GM18507 (cell line): ENCODE measurements around the gene TAL1.
"Not testable (repeated sequence)": the region's sequence is repeated elsewhere in the genome, so short reads cannot be mapped to it uniquely, and the experiment has no call there.

Source experiments
- DNase-seq: peaks from one replicate; pipeline ENCODE4 v3.0.0; 2011; ENCODE audit warnings: low read depth; ENCODE audit not compliant: insufficient read length; ENCODE audit errors: extremely low spot score
- FAIRE-seq: peaks from 2 replicates; lab custom pipeline; 2011; peaks lifted over from hg19 to GRCh38; lab: Jason Lieb, UNC

The TAL1 gene

GRCh38 chr1:47215713-47216112 lies 16.3 kb downstream of the TAL1 start:
- FAIRE-seq (no peak), DNase-seq (no peak)

- DNase-seq (no peak), FAIRE-seq (no peak)
These were observed 17.5 kb downstream of the TAL1 start for GRCh38 chr1:47214549-47214948.

DNA sequence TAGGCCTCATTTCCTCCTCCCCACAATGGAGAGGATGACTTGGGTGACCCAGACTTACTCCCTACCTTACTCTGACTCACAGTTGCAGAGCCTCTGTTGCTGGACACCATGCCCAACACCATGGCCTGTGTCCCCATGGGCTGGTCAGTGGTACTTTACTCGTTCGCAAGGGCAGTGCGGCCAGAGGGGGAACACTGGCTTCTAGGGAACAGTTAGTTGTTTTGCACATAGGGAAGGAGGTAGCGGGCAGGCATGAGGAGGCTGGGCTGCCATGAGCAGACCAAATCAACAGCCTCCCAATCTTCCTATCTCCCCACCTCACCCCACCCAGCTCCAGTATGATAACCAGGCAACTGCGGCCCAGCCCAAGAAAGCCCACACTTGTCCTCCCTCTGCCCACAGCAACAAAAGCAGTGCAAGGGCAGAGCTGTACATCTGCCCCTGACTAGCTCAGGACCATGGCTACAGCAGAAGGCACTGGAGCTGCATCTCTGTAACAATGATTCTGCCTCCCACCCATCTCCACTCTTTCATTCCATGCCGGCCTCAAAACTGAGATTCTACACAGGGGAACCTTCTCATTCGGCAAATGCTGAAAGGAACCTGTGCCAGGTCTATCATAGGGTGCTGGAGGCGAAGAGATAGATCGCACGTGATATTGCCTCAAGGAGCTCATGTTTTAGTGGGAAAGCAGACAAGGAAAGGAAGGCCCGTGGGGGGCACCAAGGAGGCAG lies 18.6 kb downstream of the TAL1 start:
- DNase-seq (no peak), FAIRE-seq (no peak)

- no peak for DNase-seq
These were observed 19.3 kb downstream of the TAL1 start for GRCh38 chr1:47212636-47213229.

GRCh38 chr1:47211796-47212269 lies 20.2 kb downstream of the TAL1 start:
- DNase-seq: no peak
- FAIRE-seq: no peak

More at GRCh38 chr1:47212636-47213229, 19.3 kb downstream of the TAL1 start:
- FAIRE-seq: no peak

DNA sequence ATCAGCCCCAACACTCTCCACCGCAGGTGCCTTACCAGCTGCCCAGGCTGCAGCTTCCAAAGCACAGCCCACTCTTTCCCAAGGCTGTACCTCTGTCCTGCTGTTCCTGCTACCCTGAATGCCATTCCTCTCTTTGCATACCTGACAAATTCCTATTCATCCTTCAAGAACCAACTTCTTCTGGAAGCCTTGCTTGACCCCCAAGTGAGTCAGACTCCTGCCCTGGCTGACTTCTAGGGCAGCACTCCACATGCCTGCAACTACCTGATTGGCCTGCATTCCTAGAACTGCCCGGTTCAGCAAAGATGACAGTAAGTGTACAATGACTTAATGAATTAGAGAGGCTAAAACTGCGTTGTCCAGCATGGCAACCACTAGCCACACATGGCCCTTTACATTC lies 21.4 kb downstream of the TAL1 start:
- DNase-seq (no peak), FAIRE-seq (no peak)

DNA sequence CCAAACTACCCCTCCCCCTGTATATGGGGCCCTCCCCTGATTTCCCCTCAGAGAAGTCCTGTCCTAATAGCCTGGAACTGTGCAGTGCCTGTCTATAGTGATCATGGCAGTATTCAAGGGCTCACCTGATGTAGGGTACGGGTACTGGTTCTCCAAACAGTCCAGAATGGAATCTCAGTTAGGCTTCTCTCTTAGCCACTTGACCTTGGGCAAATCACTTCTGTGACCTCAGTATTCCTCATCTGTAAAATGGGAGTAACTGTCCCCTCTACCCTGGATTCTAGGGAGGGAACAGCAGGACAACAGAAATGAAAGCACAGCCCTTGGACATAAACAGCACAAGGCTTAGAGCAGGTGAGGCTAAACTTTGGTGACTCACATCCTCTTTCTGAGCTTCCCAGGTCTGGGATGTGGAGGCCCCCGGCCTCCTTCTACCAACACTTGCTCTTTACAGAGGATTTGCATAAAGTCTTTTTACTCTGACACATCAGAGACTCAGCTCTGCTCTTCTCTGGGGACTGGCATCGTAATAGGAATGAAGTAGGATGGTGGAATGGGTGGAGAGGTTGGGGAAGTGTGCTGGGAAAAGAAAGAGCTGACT lies 22.2 kb downstream of the TAL1 start:
- DNase-seq: no peak
- FAIRE-seq: no peak

GRCh38 chr1:47209091-47209490 lies 22.9 kb downstream of the TAL1 start:
- DNase-seq: no peak
- FAIRE-seq: no peak

DNA sequence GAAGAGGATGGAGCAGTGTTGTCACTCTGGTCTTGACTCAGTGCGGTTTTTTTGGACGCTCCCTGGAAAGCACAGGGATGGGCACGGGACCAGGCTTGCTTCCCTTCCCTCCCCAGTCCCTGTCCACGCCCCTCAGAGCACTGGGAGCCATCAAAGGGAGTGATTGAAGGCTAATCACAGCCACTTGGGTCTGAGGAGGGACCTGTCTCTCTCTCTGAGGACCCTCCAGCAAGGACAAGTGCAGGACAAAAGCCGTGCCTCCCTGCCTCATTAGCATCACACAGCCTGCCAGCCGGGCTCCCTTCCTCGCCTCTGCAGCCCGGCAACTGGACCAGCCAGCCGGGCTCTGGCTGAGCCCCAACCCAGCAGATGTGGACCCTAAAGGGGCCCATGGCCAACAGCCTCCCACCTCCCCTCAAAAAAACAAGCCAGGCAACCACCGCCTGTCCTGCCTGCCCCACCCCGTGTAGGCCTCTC lies 23.6 kb downstream of the TAL1 start:
- FAIRE-seq (no peak), DNase-seq (no peak)

DNA sequence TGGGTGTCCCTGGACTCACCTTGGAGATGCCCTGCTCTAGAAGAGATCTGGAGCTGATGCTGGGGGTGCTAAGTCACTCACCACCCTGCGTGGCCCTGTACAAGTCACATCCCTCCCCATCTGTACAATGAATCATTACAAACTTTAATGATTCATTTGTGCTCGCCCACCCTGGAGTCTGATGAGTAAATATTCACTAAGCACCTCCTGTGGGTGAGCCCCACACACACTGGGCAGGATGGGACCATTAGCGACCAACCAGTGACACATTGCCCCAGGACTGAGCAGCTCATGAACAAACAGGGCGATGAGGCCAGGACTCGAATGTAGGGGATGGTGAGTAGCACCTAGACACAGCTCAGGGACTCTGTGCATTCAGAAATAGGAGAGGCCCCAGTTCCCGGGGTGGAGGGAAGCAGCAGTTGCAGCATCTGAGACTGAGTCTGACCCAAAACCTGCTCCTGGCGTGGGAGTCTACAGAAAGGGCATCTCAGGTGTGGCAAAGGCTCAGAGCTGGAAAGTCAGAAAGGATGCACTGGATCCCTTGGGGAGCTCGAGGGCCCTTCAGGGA lies 24.1 kb downstream of the TAL1 start:
- DNase-seq: no peak
- FAIRE-seq: no peak

DNA sequence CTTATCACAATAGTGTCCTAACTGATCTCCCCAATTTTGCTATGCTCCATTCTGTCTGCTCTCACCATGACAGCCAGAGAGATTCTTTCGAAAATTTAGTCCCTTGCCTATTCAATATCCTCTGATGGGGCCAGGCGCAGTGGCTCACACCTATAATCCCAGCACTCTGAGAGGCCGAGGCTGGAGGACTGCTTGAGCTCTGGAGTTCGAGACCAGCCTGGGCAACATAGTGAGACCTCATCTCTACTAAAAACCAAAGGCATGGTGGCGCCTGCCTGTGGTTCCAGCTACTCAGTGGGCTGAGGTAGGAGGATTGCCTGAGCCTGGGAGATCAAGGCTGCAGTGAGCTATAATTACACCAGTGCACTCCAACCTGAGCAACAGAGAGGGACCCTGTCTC lies 26.1 kb downstream of the TAL1 start:
- DNase-seq (no peak), FAIRE-seq (no peak)

DNA sequence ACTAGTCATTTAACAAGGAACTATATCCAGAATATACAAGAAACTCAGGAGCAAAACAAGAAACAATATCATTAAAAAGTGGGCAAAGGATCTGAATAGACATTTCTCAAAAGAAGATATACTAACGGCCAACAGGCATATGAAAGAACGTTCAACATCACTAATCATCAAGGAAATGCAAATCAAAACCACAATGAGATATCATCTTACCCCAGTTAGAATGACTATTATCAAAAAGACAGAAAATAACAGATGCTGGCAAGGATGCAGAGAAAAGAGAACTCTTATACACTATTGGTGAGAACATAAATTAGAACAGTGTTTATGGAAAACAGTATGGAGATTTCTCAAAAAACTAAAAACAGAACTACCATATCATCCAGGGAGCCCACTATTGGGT lies 28.5 kb downstream of the TAL1 start:
- not testable (repeated sequence) for DNase-seq, FAIRE-seq

DNA sequence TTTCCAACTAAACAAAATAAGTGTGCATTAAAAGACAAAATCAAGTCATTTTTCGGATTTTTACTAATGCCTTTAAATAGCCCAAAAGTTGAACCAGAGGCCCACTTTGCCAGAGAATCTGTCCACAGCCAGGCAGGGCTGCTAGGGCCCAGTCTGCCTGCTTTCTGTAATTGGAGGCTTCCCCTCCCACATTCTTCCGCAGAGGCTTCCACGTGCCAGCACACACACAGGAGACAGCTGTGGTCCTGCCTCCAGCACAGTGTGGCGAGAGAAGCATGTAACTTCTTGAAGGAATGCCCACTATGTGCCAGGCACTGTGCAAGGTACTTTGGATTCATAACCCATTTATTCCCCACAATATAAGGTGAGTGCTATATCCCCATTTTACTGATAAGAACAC lies 30.8 kb downstream of the TAL1 start:
- DNase-seq: no peak
- FAIRE-seq: no peak

GRCh38 chr1:47198214-47198613 lies 33.8 kb downstream of the TAL1 start:
- DNase-seq (no peak), FAIRE-seq (no peak)

DNA sequence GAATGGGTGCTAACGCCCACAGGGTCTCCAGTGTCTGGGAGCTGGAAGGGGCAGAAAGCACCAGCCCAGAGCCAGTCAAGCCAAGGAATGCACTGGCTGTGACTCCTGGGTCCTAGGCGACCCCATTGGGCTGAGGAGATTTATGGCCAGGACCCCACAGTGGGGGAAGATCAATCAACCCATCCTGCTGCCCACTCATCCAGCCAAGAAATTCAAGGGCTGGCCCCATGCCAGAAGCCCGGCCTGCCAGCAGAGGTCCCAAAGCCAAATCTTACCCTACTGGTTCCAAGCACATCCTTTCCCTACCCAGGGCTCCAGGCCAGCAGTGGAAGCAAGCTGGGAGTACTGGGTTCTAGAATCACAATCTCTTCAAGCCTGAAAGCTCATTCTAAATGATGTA lies 35.4 kb downstream of the TAL1 start:
- DNase-seq: no peak
- no peak for FAIRE-seq

- not testable (repeated sequence) for FAIRE-seq
These were observed 36.0 kb downstream of the TAL1 start for GRCh38 chr1:47195981-47196380.

GRCh38 chr1:47194311-47194710 lies 37.7 kb downstream of the TAL1 start:
- DNase-seq: no peak
- FAIRE-seq: no peak

More at GRCh38 chr1:47195981-47196380, 36.0 kb downstream of the TAL1 start:
- not testable (repeated sequence) for DNase-seq

GRCh38 chr1:47193496-47193895 lies 38.5 kb downstream of the TAL1 start:
- DNase-seq, FAIRE-seq: not testable (repeated sequence)

GRCh38 chr1:47192458-47193384 lies 39.3 kb downstream of the TAL1 start:
- DNase-seq (peak; percentile 40), FAIRE-seq (peak; percentile 94)
